Keratinocyte (primary cell): ENCODE measurements around the gene CCR8. TPM values are rescaled to one million over a fixed set of nuclear protein-coding genes. Genes with fewer than 3 reads are reported as not detected.

Experiments used
- DNase-seq: peaks from one replicate; pipeline ENCODE4 v3.0.0-alpha.2; 2011; ENCODE audit warnings: low read depth, missing footprints, low spot score
- FAIRE-seq: peaks from 2 replicates; lab custom pipeline; 2011; peaks lifted over from hg19 to GRCh38; lab: Jason Lieb, UNC
- H2AFZ ChIP-seq: 2 replicates; pipeline ENCODE4 v1.6.0; 2012; ENCODE audit warnings: low read length, control low read depth, inconsistent platforms; ENCODE audit not compliant: control insufficient read depth
- H3K27ac ChIP-seq: 2 replicates; pipeline ENCODE4 v1.5.1; 2011; ENCODE audit warnings: low read length; ENCODE audit not compliant: control insufficient read depth, insufficient read depth
- H3K27me3 ChIP-seq: 3 replicates; pipeline ENCODE4 v1.6.0; 2011; ENCODE audit warnings: low read length; ENCODE audit not compliant: control insufficient read depth, insufficient read depth; ENCODE audit errors: extremely low read depth
- H3K36me3 ChIP-seq, 2 experiments: 2 replicates in 1 of 2; 3 replicates in 1 of 2; pipeline ENCODE4 v1.5.1; 2011; ENCODE audit warnings: low read length in 2 of 2, mild to moderate bottlenecking in 1 of 2; ENCODE audit not compliant: control insufficient read depth in 2 of 2, insufficient read depth in 2 of 2; ENCODE audit errors: extremely low read depth in 1 of 2
- H3K4me1 ChIP-seq: 3 replicates; pipeline ENCODE4 v1.5.1; 2011; ENCODE audit warnings: low read length; ENCODE audit not compliant: control insufficient read depth, insufficient read depth; ENCODE audit errors: extremely low read depth
- H3K4me2 ChIP-seq: 3 replicates; pipeline ENCODE4 v1.6.0; 2011; ENCODE audit warnings: low read depth, low read length; ENCODE audit not compliant: control insufficient read depth, insufficient read depth; ENCODE audit errors: extremely low read depth
- H3K4me3 ChIP-seq, 3 experiments: fragments of 200-600 bp in 1 of 3; sonication (generic) in 1 of 3; 2 replicates in 2 of 3; 3 replicates in 1 of 3; pipeline ENCODE4 v1.5.1; 2011 to 2016; ENCODE audit warnings: low read length in 3 of 3, mild to moderate bottlenecking in 3 of 3, control low read depth in 2 of 3, inconsistent platforms in 1 of 3, low read depth in 1 of 3, mixed read lengths in 1 of 3, mixed run types in 1 of 3, moderate library complexity in 1 of 3; ENCODE audit not compliant: control insufficient read depth in 2 of 3, insufficient read depth in 2 of 3; ENCODE audit errors: extremely low read depth in 1 of 3
- H3K79me2 ChIP-seq: 2 replicates; pipeline ENCODE4 v1.6.0; 2012; ENCODE audit warnings: low read length; ENCODE audit not compliant: control insufficient read depth, insufficient read depth
- H3K9ac ChIP-seq: 3 replicates; pipeline ENCODE4 v1.6.0; 2011; ENCODE audit warnings: low read length; ENCODE audit not compliant: control insufficient read depth, insufficient read depth; ENCODE audit errors: extremely low read depth
- H3K9me1 ChIP-seq: 3 replicates; pipeline ENCODE4 v1.6.0; 2011; ENCODE audit warnings: low read length; ENCODE audit not compliant: control insufficient read depth, insufficient read depth; ENCODE audit errors: extremely low read depth
- H3K9me3 ChIP-seq: 2 replicates; pipeline ENCODE4 v1.5.1; 2012; ENCODE audit warnings: low read depth, low read length; ENCODE audit not compliant: control insufficient read depth
- H4K20me1 ChIP-seq: 3 replicates; pipeline ENCODE4 v1.6.0; 2011; ENCODE audit warnings: low read length; ENCODE audit not compliant: control insufficient read depth, insufficient read depth; ENCODE audit errors: extremely low read depth
- CTCF ChIP-seq, 3 experiments: IDR thresholded peaks in 1 of 3; conservative IDR thresholded peaks in 1 of 3; optimal IDR thresholded peaks in 1 of 3; 2 replicates in 2 of 3; 3 replicates in 1 of 3; pipeline versions ENCODE3 to v1.5.1; 2011; ENCODE audit warnings: low read length in 3 of 3, mild to moderate bottlenecking in 3 of 3, moderate library complexity in 2 of 3, control low read depth in 1 of 3, inconsistent platforms in 1 of 3; ENCODE audit not compliant: insufficient read depth in 2 of 3; ENCODE audit errors: extremely low read depth in 1 of 3
- EZH2 ChIP-seq: IDR thresholded peaks from one replicate; pipeline ENCODE4 v1.6.1; 2012; ENCODE audit warnings: inconsistent platforms, mild to moderate bottlenecking, low read length, moderate library complexity
- dilution Hi-C: fragments of 300-500 bp; cut with MboI; formaldehyde crosslinking; loops from one replicate; pipeline ENCODE4 v1.7.0; 2020; ENCODE audit warnings: low sequenced_read_pairs; ENCODE audit not compliant: extremely low pct_ligation_motif_present
- polyA plus RNA-seq, 5 experiments: library from polyadenylated mRNA; depleted of rRNA in 3 of 5; stranded (reverse) in 3 of 5; stranded (forward) in 1 of 5; unstranded in 1 of 5; fragments of >200 nt; gene quantifications; 1 replicate in 1 of 5; 2 replicates in 3 of 5; 3 replicates in 1 of 5; pipeline versions ENCODE4 v1.2.1 to v1.2.3, GENCODE V29; 2011 to 2012; ENCODE audit warnings: missing spikeins in 2 of 5, low read depth in 1 of 5, low replicate concordance in 1 of 5

CCR8 gene
- polyA plus RNA-seq, 1 donor (not counting 4 experiments of a cell fraction or from before 2014, with no cell fraction given): not detected

- Histone ChIP-seq H3K36me3 (no peaks in the 10 kb centered on the region), H3K9me1 (no peaks in the 10 kb centered on the region), H4K20me1 (no peaks in the 10 kb centered on the region), H3K79me2 (no peaks in the 10 kb centered on the region), H3K27ac (no peak overlapping the region), H3K9me3 (no peaks in the 10 kb centered on the region), H3K9ac (no peak overlapping the region), H3K27me3 (no peaks in the 10 kb centered on the region), H3K4me2 (no peak overlapping the region), H3K4me1 (peaks cover 6% of the 10 kb centered on the region), H2AFZ (no peak overlapping the region), H3K4me3 (no peak overlapping the region)
- TF ChIP-seq CTCF (optimal IDR thresholded peaks at IDR 0.05 in 1 of 3, IDR thresholded peaks at IDR 0.05 in 1 of 3, conservative IDR thresholded peaks at IDR 0.05 in 1 of 3; ENCODE audit: extremely low read depth in 1 of 3, insufficient read depth in 2 of 3, low read length in 3 of 3) (peak; percentile 84 to 94 (median 86)), EZH2 (no peak)
- FAIRE-seq (peak; percentile 51), DNase-seq (no peak)
- dilution Hi-C loops: no loop called here
These were observed 48.6 kb downstream of the CCR8 start for GRCh38 chr3:39378088-39378487.

GRCh38 chr3:39378957-39379777 lies 49.7 kb downstream of the CCR8 start:
- Histone ChIP-seq H4K20me1 (no peaks in the 10 kb centered on the region), H3K9me3 (no peaks in the 10 kb centered on the region), H3K4me3 (no peak overlapping the region), H3K9me1 (no peaks in the 10 kb centered on the region), H3K9ac (no peak overlapping the region), H3K27me3 (no peaks in the 10 kb centered on the region), H3K4me1 (peaks cover 4% of the 10 kb centered on the region), H3K4me2 (no peak overlapping the region), H2AFZ (no peak overlapping the region), H3K27ac (no peak overlapping the region), H3K79me2 (peaks cover 3% of the 10 kb centered on the region), H3K36me3 (no peaks in the 10 kb centered on the region)
- FAIRE-seq (no peak), DNase-seq (no peak)
- TF ChIP-seq CTCF (optimal IDR thresholded peaks at IDR 0.05 in 1 of 3, IDR thresholded peaks at IDR 0.05 in 1 of 3, conservative IDR thresholded peaks at IDR 0.05 in 1 of 3; ENCODE audit: extremely low read depth in 1 of 3, insufficient read depth in 2 of 3, low read length in 3 of 3) (no peak), EZH2 (no peak)
- dilution Hi-C loops: no loop called here
